ENCODE measurements around the gene MAMDC2.

The MAMDC2 gene

GRCh38 chr9:70100362-70100761 lies 56.7 kb downstream of the MAMDC2 start:
- no peak overlapping the region for H3K4me2 ChIP-seq (ENCODE audit: insufficient read depth, low read length, poor library complexity, severe bottlenecking)
- no CpG with 5 or more reads among the region's 4 CpGs for WGBS, 2 donors (ENCODE audit: extremely low coverage in 2 of 2, insufficient read length in 2 of 2, insufficient replicate concordance in 1 of 2)
- no peak overlapping the region for H2AK5ac ChIP-seq (ENCODE audit: low read depth, low read length)
- H3K36me3 ChIP-seq (replicated peaks in 1 of 2; ENCODE audit: control insufficient read depth in 2 of 2, insufficient read depth in 2 of 2, low read length in 2 of 2): no peaks in the 10 kb centered on the region
- H2BK120ac ChIP-seq (ENCODE audit: low read depth, low read length): no peak overlapping the region
- no peak overlapping the region for H4K8ac ChIP-seq (ENCODE audit: low read depth, low read length)
- no peak overlapping the region for H3K18ac ChIP-seq (ENCODE audit: low read length)
- H3K4me3 ChIP-seq (ENCODE audit: low read length in 2 of 2): no peak overlapping the region
- H3K27me3 ChIP-seq (ENCODE audit: control insufficient read depth in 3 of 3, insufficient read depth in 3 of 3, low read depth in 1 of 3, low read length in 3 of 3): peaks cover 0 to 1% (median 0%) of the 10 kb centered on the region in 3 experiments
- no peak overlapping the region for H4K91ac ChIP-seq (ENCODE audit: low read depth, low read length, poor library complexity)
- no peak overlapping the region for H3K23ac ChIP-seq (ENCODE audit: low read depth, low read length, poor library complexity)
- H2AFZ ChIP-seq (ENCODE audit: low read length): no peak overlapping the region
- H2BK12ac ChIP-seq (ENCODE audit: low read length): no peak overlapping the region
- H2BK15ac ChIP-seq (ENCODE audit: low read length): no peak overlapping the region
- H3K14ac ChIP-seq (ENCODE audit: low read length): no peak overlapping the region
- no peak overlapping the region for H3K27ac ChIP-seq (replicated peaks; ENCODE audit: low read length)
- no peaks in the 10 kb centered on the region for H3K9me3 ChIP-seq (replicated peaks in 1 of 2; ENCODE audit: control insufficient read depth in 2 of 2, insufficient read depth in 1 of 2, low read depth in 1 of 2, low read length in 2 of 2)
- no peaks in the 10 kb centered on the region for H3K79me1 ChIP-seq (ENCODE audit: low read depth, low read length)
- H3K4me1 ChIP-seq (ENCODE audit: control insufficient read depth in 2 of 2, insufficient read depth in 1 of 2, low read depth in 1 of 2, low read length in 2 of 2): peaks cover 0 to 4% of the 10 kb centered on the region in 2 donors
- no peak overlapping the region for H2BK5ac ChIP-seq (ENCODE audit: low read length)
- H3K9ac ChIP-seq (ENCODE audit: low read depth, low read length, poor library complexity): no peak overlapping the region
- DNase-seq (ENCODE audit: low spot score): no peak
- no peak overlapping the region for H3K4ac ChIP-seq (ENCODE audit: low read length)

- peaks cover 0 to 4% of the 10 kb centered on the region in 2 donors for H3K4me1 ChIP-seq (ENCODE audit: control insufficient read depth in 2 of 2, insufficient read depth in 1 of 2, low read depth in 1 of 2, low read length in 2 of 2)
- no peak overlapping the region for H3K23ac ChIP-seq (ENCODE audit: low read depth, low read length, poor library complexity)
These were observed 57.6 kb downstream of the MAMDC2 start for GRCh38 chr9:70101265-70101664.

GRCh38 chr9:70105147-70105546 lies 61.5 kb downstream of the MAMDC2 start:
- Histone ChIP-seq H2AFZ (ENCODE audit: low read length) (no peak overlapping the region), H3K4me3 (ENCODE audit: low read length in 2 of 2) (no peak overlapping the region), H4K91ac (ENCODE audit: low read depth, low read length, poor library complexity) (no peak overlapping the region), H4K8ac (ENCODE audit: low read depth, low read length) (no peak overlapping the region), H3K27ac (replicated peaks; ENCODE audit: low read length) (no peak overlapping the region), H3K4ac (ENCODE audit: low read length) (no peak overlapping the region), H3K27me3 (ENCODE audit: control insufficient read depth in 3 of 3, insufficient read depth in 3 of 3, low read depth in 1 of 3, low read length in 3 of 3) (peaks cover 0 to 6% (median 0%) of the 10 kb centered on the region in 3 experiments), H3K36me3 (replicated peaks in 1 of 2; ENCODE audit: control insufficient read depth in 2 of 2, insufficient read depth in 2 of 2, low read length in 2 of 2) (peaks cover 0 to 3% of the 10 kb centered on the region in 2 donors), H2BK5ac (ENCODE audit: low read length) (no peak overlapping the region), H3K9ac (ENCODE audit: low read depth, low read length, poor library complexity) (no peak overlapping the region), H2BK120ac (ENCODE audit: low read depth, low read length) (no peak overlapping the region), H3K9me3 (replicated peaks in 1 of 2; ENCODE audit: control insufficient read depth in 2 of 2, insufficient read depth in 1 of 2, low read depth in 1 of 2, low read length in 2 of 2) (no peaks in the 10 kb centered on the region), H3K14ac (ENCODE audit: low read length) (no peak overlapping the region), H3K4me2 (ENCODE audit: insufficient read depth, low read length, poor library complexity, severe bottlenecking) (no peak overlapping the region), H2BK12ac (ENCODE audit: low read length) (no peak overlapping the region), H3K79me1 (ENCODE audit: low read depth, low read length) (no peaks in the 10 kb centered on the region), H2BK15ac (ENCODE audit: low read length) (no peak overlapping the region), H3K4me1 (ENCODE audit: control insufficient read depth in 2 of 2, insufficient read depth in 1 of 2, low read depth in 1 of 2, low read length in 2 of 2) (peaks cover 0 to 4% of the 10 kb centered on the region in 2 donors), H3K23ac (ENCODE audit: low read depth, low read length, poor library complexity) (no peak overlapping the region), H3K18ac (ENCODE audit: low read length) (no peak overlapping the region), H2AK5ac (ENCODE audit: low read depth, low read length) (no peak overlapping the region)
- DNase-seq (ENCODE audit: low spot score): no peak
- WGBS, 2 donors (ENCODE audit: extremely low coverage in 2 of 2, insufficient read length in 2 of 2, insufficient replicate concordance in 1 of 2): 100% methylated on average over 2 of the region's 5 CpGs; no CpG with 5 or more reads in 1 of the 2 donors

More at GRCh38 chr9:70101265-70101664, 57.6 kb downstream of the MAMDC2 start:
- H3K4ac ChIP-seq (ENCODE audit: low read length): no peak overlapping the region
- no peak for DNase-seq (ENCODE audit: low spot score)
- no peak overlapping the region for H2BK120ac ChIP-seq (ENCODE audit: low read depth, low read length)
- no peak overlapping the region for H4K91ac ChIP-seq (ENCODE audit: low read depth, low read length, poor library complexity)
- H3K79me1 ChIP-seq (ENCODE audit: low read depth, low read length): no peaks in the 10 kb centered on the region
- no peak overlapping the region for H3K18ac ChIP-seq (ENCODE audit: low read length)
- no peak overlapping the region for H3K27ac ChIP-seq (replicated peaks; ENCODE audit: low read length)
- no peaks in the 10 kb centered on the region for H3K27me3 ChIP-seq (ENCODE audit: control insufficient read depth in 3 of 3, insufficient read depth in 3 of 3, low read depth in 1 of 3, low read length in 3 of 3)
- WGBS, 2 donors (ENCODE audit: extremely low coverage in 2 of 2, insufficient read length in 2 of 2, insufficient replicate concordance in 1 of 2): no CpG with 5 or more reads among the region's 1 CpG
- H3K9ac ChIP-seq (ENCODE audit: low read depth, low read length, poor library complexity): no peak overlapping the region
- H2AK5ac ChIP-seq (ENCODE audit: low read depth, low read length): no peak overlapping the region
- no peak overlapping the region for H2BK12ac ChIP-seq (ENCODE audit: low read length)
- H2AFZ ChIP-seq (ENCODE audit: low read length): no peak overlapping the region
- no peak overlapping the region for H3K14ac ChIP-seq (ENCODE audit: low read length)
- H3K9me3 ChIP-seq (replicated peaks in 1 of 2; ENCODE audit: control insufficient read depth in 2 of 2, insufficient read depth in 1 of 2, low read depth in 1 of 2, low read length in 2 of 2): no peaks in the 10 kb centered on the region
- H2BK15ac ChIP-seq (ENCODE audit: low read length): no peak overlapping the region
- H3K4me3 ChIP-seq (ENCODE audit: low read length in 2 of 2): no peak overlapping the region
- H3K4me2 ChIP-seq (ENCODE audit: insufficient read depth, low read length, poor library complexity, severe bottlenecking): no peak overlapping the region
- H3K36me3 ChIP-seq (replicated peaks in 1 of 2; ENCODE audit: control insufficient read depth in 2 of 2, insufficient read depth in 2 of 2, low read length in 2 of 2): no peaks in the 10 kb centered on the region
- H4K8ac ChIP-seq (ENCODE audit: low read depth, low read length): no peak overlapping the region
- no peak overlapping the region for H2BK5ac ChIP-seq (ENCODE audit: low read length)

- Histone ChIP-seq H2BK15ac (ENCODE audit: low read length) (no peak overlapping the region), H4K8ac (ENCODE audit: low read depth, low read length) (no peak overlapping the region), H3K9ac (ENCODE audit: low read depth, low read length, poor library complexity) (no peak overlapping the region), H2BK12ac (ENCODE audit: low read length) (no peak overlapping the region), H3K4me2 (ENCODE audit: insufficient read depth, low read length, poor library complexity, severe bottlenecking) (no peak overlapping the region), H3K27ac (replicated peaks; ENCODE audit: low read length) (no peak overlapping the region), H3K4me1 (ENCODE audit: control insufficient read depth in 2 of 2, insufficient read depth in 1 of 2, low read depth in 1 of 2, low read length in 2 of 2) (peaks cover 0 to under 1% of the 10 kb centered on the region in 2 donors), H3K9me3 (replicated peaks in 1 of 2; ENCODE audit: control insufficient read depth in 2 of 2, insufficient read depth in 1 of 2, low read depth in 1 of 2, low read length in 2 of 2) (no peaks in the 10 kb centered on the region), H2AK5ac (ENCODE audit: low read depth, low read length) (no peak overlapping the region), H3K36me3 (replicated peaks in 1 of 2; ENCODE audit: control insufficient read depth in 2 of 2, insufficient read depth in 2 of 2, low read length in 2 of 2) (peaks cover 0 to 3% of the 10 kb centered on the region in 2 donors), H3K23ac (ENCODE audit: low read depth, low read length, poor library complexity) (no peak overlapping the region), H3K14ac (ENCODE audit: low read length) (no peak overlapping the region), H3K4ac (ENCODE audit: low read length) (no peak overlapping the region), H2BK120ac (ENCODE audit: low read depth, low read length) (no peak overlapping the region), H2BK5ac (ENCODE audit: low read length) (no peak overlapping the region), H3K79me1 (ENCODE audit: low read depth, low read length) (no peaks in the 10 kb centered on the region), H3K18ac (ENCODE audit: low read length) (no peak overlapping the region), H4K91ac (ENCODE audit: low read depth, low read length, poor library complexity) (no peak overlapping the region), H3K4me3 (ENCODE audit: low read length in 2 of 2) (no peak overlapping the region), H2AFZ (ENCODE audit: low read length) (no peak overlapping the region), H3K27me3 (ENCODE audit: control insufficient read depth in 3 of 3, insufficient read depth in 3 of 3, low read depth in 1 of 3, low read length in 3 of 3) (peaks cover 0 to 6% (median 0%) of the 10 kb centered on the region in 3 experiments)
- DNase-seq (ENCODE audit: low spot score): no peak
- no CpG with 5 or more reads among the region's 10 CpGs for WGBS, 2 donors (ENCODE audit: extremely low coverage in 2 of 2, insufficient read length in 2 of 2, insufficient replicate concordance in 1 of 2)
These were observed 62.9 kb downstream of the MAMDC2 start for GRCh38 chr9:70106571-70106970.
